Measurements from ENCODE around the gene RTN4RL2. TPM values are rescaled to one million over a fixed set of nuclear protein-coding genes. Genes with fewer than 3 reads are reported as not detected.

RTN4RL2 gene
- total and polyA plus RNA-seq, 9 of the 15 experiments (the other 6 are each of a cell fraction or from before 2014, with no cell fraction given), result 0.06 to 1.9 (median 0.34) TPM; not detected in 4

- TF ChIP-seq ZBTB17 (CRISPR knock-in tag; IDR thresholded peaks at IDR 0.05) (peak; percentile 63; the same call in 1 of the 2 replicates), E4F1 (CRISPR knock-in tag; IDR thresholded peaks at IDR 0.05; ENCODE audit: borderline replicate concordance) (no peak), RUNX1 (IDR thresholded peaks at IDR 0.05; ENCODE audit: low read depth) (0 out of 2 replicates have a peak, but pooled peaks have one; percentile 33), ESRRB (CRISPR knock-in tag; IDR thresholded peaks at IDR 0.05; ENCODE audit: borderline replicate concordance) (no peak), PKNOX1 (IDR thresholded peaks at IDR 0.05) (peak; percentile 5; the same call in 1 of the 2 replicates), JUND (IDR thresholded peaks at IDR 0.05; ENCODE audit: borderline replicate concordance, low read depth, low read length) (peak; percentile 57; the same call in 1 of the 2 replicates), JUND (tag; IDR thresholded peaks at IDR 0.05; ENCODE audit: borderline replicate concordance, low read depth, low read length) (peak; percentile 52; the same call in 1 of the 3 replicates), SOX6 (IDR thresholded peaks at IDR 0.05) (peak; percentile 36; the same call in 1 of the 2 replicates), C11orf30 (IDR thresholded peaks at IDR 0.05; ENCODE audit: low read depth) (no peak), ZSCAN32 (CRISPR knock-in tag; IDR thresholded peaks at IDR 0.05) (peak; percentile 91), ZNF76 (CRISPR knock-in tag; IDR thresholded peaks at IDR 0.05; ENCODE audit: borderline replicate concordance) (peak; percentile 82; the same call in 1 of the 2 replicates), BRD9 (IDR thresholded peaks at IDR 0.05; ENCODE audit: low read depth, partially characterized antibody) (peak; percentile 17), EP300 (IDR thresholded peaks at IDR 0.05; ENCODE audit: low read length) (peak; percentile 74), RAD21 (CRISPR knock-in tag; conservative IDR thresholded peaks at IDR 0.05 in 1 of 2, IDR thresholded peaks at IDR 0.05 in 1 of 2) (peak; percentile 70 to 86), KLF13 (tag; IDR thresholded peaks at IDR 0.05; ENCODE audit: borderline replicate concordance, low read depth) (no peak), RBFOX2 (IDR thresholded peaks at IDR 0.05; ENCODE audit: low read depth, low read length) (peak; percentile 50), SRSF7 (optimal IDR thresholded peaks at IDR 0.05; ENCODE audit: low read depth, low read length) (no peak), ZNF175 (CRISPR knock-in tag; IDR thresholded peaks at IDR 0.05; ENCODE audit: low read depth) (0 out of 2 replicates have a peak, but pooled peaks have one; percentile 24), RBM25 (IDR thresholded peaks at IDR 0.05; ENCODE audit: low read depth, low read length, severe bottlenecking) (no peak), KDM1A (IDR thresholded peaks at IDR 0.05) (no peak)
- TF ChIP-seq, protein P1, sequence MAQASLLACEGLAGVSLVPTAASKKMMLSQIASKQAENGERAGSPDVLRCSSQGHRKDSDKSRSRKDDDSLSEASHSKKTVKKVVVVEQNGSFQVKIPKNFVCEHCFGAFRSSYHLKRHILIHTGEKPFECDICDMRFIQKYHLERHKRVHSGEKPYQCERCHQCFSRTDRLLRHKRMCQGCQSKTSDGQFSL (CRISPR knock-in tag; IDR thresholded peaks at IDR 0.05), result peak; percentile 47; the same call in 1 of the 2 replicates
- TF ChIP-seq, protein P1 (tag; IDR thresholded peaks at IDR 0.05), result no peak
Measured at GRCh38 chr11:57493507-57494503, 33.5 kb downstream of the RTN4RL2 start (continued).
